ENCODE measurements around the gene CYP19A1.

CYP19A1 gene

DNA sequence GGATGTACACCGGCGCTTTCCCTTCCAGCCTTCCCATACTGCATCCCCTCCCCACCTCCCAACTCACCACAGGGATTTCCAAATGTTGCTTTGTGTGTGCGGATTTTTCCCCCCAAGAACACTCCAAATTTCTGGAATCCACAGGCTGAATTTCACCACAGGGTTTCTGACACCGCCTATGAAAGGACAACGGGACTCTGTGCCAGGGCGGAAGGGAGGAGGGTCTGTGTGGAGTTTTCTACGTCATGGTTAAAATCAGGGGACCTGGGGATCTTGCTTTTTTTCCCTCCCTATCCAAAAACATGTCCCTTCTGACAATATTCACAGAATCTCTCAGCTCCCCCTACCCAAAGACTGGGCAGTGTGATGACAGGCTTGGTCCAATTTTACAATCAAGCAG lies 14.6 kb downstream of the CYP19A1 start:
- DNase-seq (ENCODE audit: insufficient read length, low spot score) (no peak), FAIRE-seq (no peak)
- no peak for TF ChIP-seq POLR2A (IDR thresholded peaks at IDR 0.05; ENCODE audit: low read depth, low read length)

DNA sequence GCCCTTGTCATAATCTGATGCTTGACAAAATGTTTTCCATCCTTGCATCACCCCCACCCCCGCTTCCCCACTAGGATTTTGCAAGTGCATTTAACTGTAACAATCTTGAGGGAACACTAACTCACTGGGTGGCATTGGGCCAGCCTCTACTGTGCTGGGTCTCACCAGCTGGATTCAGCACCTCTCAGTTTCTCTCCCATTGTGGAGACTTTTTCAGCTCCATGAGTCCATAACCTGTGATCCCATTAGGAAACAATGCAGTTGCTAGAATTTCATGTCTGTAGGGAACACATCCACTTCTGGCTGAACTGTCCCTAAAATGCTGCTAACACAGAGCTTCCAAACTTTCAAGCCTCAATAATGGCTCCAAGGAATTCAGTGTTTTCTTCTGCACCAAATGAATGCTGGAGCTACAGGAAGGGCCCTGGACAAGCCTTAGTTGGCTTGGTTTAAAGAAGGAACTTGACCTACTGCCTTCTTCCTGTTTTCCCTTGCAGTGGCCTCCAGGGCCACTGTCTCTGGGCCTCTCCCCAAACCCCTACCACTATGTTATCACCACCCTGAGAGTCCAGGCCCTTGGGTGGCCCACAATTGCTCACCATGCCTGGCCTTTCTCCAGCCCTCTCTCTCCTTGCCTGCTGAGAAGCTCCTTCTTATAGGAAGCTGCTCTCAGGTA lies 15.6 kb downstream of the CYP19A1 start:
- TF ChIP-seq POLR2A (IDR thresholded peaks at IDR 0.05; ENCODE audit: low read depth, low read length): no peak
- DNase-seq (ENCODE audit: insufficient read length, low spot score): no peak

DNA sequence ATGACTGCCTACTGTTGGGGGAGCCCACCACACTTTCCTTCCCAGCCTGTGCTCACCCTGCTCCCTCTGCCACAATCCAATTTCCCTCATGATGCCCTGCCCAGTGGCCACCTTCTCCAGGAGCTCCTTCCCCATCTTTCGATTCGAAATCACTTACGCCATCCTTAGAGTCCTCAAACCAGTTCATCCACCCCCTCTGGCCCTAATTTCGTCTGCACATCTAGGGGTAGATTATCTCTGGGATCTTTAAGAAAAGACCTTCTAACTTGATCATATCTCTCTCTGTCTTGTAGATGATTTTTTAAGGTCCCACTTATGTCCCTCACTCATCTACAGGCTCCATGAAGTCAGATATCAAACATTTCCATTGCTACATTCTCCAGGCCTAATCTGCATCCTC lies 17.1 kb downstream of the CYP19A1 start:
- FAIRE-seq (no peak), DNase-seq (ENCODE audit: insufficient read length, low spot score) (no peak)
- TF ChIP-seq POLR2A (IDR thresholded peaks at IDR 0.05; ENCODE audit: low read depth, low read length): no peak

More for the DNA sequence above, 15.6 kb downstream of the CYP19A1 start:
- no peak for FAIRE-seq

DNA sequence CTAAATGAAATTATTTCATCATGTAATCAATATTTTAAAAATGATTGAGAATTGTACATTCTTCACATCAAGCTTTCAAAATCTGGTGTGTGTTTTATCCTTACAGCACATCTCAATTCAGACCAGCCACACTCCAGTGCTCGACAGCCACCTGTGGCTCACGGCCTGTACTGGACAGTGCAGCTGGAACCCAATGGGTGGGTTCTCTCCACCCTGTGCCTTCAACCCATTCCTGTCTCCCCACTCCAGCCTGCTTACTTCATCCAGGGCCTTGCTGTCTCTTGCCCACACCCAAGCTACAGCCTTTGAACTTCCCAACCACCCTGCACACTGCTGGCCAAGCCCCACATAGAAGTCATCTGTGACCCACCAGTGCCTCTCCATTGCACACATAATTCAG lies 17.6 kb downstream of the CYP19A1 start:
- no peak for TF ChIP-seq POLR2A (IDR thresholded peaks at IDR 0.05; ENCODE audit: low read depth, low read length)
- no peak for FAIRE-seq

DNA sequence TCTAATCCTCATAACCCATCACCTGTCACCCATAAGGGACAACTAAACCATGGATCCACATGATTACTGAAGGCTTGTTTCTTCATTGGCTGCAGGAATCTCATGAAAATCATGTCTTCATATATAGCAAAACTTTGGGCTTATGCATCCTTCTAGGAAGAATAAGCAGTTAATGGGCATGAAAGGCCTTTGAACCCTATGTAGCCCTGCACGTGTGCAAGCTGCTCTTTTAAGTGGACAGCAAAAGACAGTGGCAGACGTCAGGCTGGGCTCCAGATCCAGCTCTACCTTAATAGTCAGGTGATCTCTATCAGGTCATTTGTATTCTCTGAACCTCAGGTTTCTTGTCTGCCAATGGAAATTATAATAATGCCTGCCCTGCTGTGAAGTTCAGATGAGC lies 18.9 kb downstream of the CYP19A1 start:
- no peak for TF ChIP-seq POLR2A (IDR thresholded peaks at IDR 0.05; ENCODE audit: low read depth, low read length)
- DNase-seq (ENCODE audit: insufficient read length, low spot score) (no peak), FAIRE-seq (no peak)

More for the DNA sequence above, 17.6 kb downstream of the CYP19A1 start:
- DNase-seq (ENCODE audit: insufficient read length, low spot score): no peak

DNA sequence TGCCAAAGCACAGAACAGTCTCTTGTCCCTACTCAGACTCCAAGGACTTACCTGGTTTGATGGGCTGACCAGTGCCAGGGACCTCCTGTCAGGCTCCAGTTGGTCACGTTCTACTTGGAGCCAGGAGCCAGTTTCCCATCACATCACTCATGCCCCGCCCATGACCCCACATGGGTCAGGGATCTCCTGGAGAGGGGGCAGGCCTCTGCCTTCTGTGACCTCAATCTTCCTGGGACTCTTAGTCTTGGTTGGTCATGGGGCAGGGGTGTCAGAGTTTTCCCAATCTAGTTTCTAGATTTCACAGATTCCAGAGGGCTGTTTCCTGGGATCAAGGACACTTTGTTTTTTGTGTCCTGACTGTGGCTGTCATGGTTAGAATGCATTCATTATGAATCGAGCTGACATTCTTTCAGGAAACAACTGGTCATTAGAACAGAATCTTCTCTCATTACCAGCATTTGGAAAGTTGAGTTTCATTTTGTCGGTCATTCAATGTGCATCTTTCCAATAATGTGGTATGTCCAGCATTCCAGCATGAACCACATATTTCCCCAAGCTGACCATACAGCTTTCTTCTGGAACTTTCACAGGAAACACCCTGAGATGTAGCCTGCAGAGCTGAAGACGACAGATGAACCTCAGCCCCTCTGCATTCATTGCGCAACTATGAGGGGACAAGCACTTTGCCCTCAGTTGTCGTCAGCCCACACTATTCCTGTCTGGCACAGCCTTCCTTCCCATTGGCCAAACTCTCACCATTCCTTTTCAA lies 19.8 kb downstream of the CYP19A1 start:
- FAIRE-seq (no peak), DNase-seq (ENCODE audit: insufficient read length, low spot score) (no peak)
- no peak for TF ChIP-seq POLR2A (IDR thresholded peaks at IDR 0.05; ENCODE audit: low read depth, low read length)

DNA sequence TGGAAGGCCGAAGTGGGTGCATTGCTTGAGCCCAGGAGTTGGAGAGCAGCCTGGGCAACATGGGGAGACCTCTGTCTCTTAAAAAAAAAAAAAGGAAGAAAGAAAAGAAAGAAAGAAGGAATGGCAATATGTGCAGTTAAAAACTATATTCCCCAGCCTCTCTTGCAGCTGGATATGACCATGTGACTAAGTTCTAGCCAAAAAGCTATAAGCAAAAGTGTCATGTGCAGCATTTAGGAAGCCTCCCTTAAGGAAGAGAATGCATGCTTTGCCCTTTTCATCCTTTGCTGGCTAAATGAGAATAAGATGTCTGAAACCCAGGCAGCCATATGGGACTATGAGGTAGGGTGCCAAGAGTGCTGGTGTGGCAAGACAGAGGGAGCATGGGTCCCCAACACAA lies 21.8 kb downstream of the CYP19A1 start:
- no peak for DNase-seq (ENCODE audit: insufficient read length, low spot score)
- no peak for TF ChIP-seq POLR2A (IDR thresholded peaks at IDR 0.05; ENCODE audit: low read depth, low read length)
- no peak for FAIRE-seq

DNA sequence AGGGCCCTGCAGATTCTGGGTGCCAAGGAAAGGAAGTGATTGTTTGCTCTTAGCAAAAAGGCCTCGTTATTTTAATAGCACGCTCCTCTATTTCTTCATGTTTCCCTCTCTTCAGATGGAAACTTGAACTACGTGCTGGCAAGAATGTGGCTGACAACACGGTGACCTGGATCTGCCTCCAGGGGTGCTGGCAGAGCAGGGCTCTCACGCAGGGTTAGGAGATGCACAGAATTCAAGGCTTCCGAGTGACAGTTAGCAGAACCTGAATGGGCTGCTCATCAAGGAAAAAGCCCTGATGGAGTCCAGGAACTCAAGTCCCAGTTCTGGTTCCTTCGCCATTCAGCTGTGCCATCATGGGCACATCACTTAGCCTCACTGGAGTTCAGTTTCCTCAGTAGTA lies 22.7 kb downstream of the CYP19A1 start:
- DNase-seq (ENCODE audit: insufficient read length, low spot score): no peak
- no peak for FAIRE-seq
- no peak for TF ChIP-seq POLR2A (IDR thresholded peaks at IDR 0.05; ENCODE audit: low read depth, low read length)

DNA sequence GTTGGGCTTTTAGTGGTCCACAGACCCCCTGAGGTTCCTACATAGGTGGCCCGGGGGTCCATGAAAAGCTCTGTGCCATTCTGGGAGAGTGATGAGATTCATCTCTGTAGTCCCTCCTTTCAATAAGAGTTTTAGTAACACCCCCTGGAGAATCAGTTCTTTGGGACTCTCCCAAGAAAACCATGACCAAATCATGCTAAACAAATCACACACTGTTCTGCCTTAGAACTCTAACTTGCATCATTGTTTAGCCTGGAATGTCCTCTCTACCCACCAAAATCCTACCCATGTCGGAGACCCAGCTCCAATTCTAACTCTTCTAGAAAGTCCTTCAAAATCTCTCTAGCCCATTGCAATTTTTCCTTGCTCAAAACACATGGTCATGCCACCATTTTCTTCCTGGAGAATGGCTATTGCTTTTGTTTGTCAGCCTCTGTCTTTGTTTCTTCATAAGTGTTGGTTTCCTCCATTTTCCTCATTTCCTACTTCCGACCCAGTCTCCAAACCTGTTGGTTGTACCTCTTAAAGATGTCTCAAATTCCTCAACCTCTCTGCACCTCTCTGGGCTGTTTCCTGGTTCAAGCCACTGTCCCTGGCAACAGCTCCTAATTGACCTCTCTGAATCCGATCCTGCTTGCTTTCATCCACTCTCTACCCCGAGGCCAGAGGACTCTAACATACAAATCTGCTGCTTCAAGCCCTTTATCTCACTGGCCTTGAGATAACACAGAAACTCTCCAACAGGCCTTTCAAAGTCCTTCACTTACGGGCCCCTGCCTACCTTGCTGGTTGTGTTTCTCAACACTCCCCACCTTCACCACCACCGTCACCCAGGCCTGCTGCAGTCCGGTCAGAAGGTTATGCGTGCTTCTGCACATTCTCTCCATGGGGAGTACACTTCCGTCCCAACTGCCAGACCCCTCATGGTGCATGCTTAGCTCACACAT lies 23.7 kb downstream of the CYP19A1 start:
- DNase-seq (ENCODE audit: insufficient read length, low spot score) (no peak), FAIRE-seq (no peak)
- no peak for TF ChIP-seq POLR2A (IDR thresholded peaks at IDR 0.05; ENCODE audit: low read depth, low read length)

DNA sequence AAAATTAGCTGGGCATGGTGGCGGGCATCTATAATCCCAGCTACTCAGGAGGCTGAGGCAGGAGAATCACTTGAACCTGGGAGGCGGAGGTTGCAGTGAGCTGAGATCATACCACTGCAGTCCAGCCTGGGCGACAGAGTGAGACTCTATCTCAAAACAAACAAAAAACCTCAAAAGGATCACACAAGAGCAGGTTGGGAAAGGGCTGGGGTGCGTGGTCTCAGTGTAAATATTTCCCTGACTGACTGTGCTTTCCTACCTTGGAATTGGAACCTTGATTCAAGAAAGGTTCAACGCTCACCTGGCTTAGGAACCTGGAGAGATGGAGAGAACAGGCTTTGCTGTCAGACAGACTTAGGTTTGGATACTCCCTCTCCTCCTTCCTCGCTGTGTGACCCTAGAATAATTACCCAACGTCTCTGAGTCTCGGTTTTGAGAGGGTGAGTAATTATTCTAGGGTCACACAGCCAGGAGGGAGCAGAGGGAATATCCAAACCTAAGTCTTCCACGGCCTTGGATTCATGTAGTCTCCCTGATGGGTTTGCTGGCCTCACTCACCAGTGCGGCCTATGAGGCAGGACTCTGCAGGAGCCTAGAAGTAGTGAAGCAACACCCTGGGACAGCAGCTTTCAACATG lies 24.6 kb downstream of the CYP19A1 start:
- FAIRE-seq (no peak), DNase-seq (ENCODE audit: insufficient read length, low spot score) (no peak)
- no peak for TF ChIP-seq POLR2A (IDR thresholded peaks at IDR 0.05; ENCODE audit: low read depth, low read length)

DNA sequence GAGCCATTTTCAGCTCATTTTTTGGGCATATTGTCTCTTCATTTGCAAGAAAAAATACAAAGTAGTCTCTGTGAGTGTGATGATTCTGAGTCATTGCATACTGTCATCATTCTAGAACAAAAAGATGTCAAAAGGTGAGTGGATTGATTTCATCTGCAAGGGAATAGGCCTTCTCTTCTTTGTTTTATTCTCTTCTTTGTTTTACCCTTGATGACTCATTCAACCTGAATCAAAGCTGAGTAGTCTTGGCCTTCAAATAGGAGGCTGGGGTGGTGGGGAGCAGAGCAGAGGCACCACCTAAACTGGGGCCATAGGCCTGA lies 25.4 kb downstream of the CYP19A1 start:
- DNase-seq (ENCODE audit: insufficient read length, low spot score) (no peak), FAIRE-seq (no peak)
- TF ChIP-seq POLR2A (IDR thresholded peaks at IDR 0.05; ENCODE audit: low read depth, low read length): no peak

DNA sequence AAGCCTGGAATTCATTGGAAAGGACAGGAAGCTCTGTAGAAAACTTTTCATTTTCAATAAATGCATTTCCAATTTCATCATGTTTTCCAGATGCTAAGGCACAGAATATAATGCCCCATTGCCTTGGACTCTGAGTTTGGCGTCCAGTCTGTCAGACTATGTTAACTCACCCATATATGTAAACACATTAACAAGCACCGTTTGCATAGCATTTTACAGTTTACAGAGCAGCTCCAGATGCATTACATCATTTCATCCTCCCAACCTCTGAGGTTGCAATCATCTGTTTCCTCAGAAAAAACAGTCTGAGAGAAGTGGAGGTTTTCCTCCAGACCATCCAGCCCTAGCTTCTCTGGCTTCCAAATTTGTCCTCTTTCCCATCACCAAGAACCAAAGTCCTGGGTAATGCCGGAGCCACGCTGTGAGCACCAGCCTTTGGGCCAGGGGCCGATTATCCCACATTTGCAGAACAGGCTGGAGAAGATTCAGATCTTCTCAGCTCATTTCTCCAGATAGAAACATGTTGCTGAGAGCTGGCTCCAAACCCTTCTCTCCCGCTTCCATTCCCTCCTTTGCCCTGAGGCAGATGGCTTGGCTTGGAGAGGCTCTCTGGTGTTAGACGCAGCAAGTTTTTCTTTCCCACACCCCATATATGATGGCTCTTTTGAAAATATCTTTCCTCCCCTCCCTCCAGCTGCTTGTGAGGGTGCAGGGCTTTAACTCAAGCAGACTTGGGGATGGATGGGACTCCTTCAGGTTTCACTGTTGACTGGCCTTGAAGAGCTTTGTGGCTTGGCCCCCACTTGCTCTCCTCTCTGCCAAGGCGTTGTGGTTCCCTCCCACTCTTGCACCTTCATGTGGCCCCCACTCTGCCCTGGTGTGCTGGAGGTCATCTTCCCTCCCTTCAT lies 26.0 kb downstream of the CYP19A1 start:
- no peak for DNase-seq (ENCODE audit: insufficient read length, low spot score)
- TF ChIP-seq POLR2A (IDR thresholded peaks at IDR 0.05; ENCODE audit: low read depth, low read length): no peak

DNA sequence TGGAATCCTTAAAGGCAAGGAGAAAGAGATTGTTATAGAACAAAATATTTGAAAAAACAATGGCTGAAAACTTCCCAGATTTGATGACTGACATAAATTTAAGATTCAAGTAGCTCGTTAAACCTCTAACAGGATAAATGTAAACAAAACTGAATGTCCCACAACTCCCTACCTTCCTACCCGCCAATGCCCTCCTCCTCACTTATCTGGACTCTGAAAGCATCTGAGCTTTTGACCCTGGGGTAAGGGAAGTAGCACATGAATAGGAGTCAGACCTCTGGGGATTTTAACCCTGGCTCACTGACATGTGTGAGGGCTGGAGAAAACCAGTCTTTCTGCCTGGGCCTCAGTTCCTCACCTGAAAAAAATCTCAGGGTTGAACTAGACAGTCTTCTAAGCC lies 26.9 kb downstream of the CYP19A1 start:
- FAIRE-seq: no peak
- TF ChIP-seq POLR2A (IDR thresholded peaks at IDR 0.05; ENCODE audit: low read depth, low read length): no peak
- no peak for DNase-seq (ENCODE audit: insufficient read length, low spot score)

More for the DNA sequence above, 26.0 kb downstream of the CYP19A1 start:
- FAIRE-seq: no peak

Data from H54 (cell line).